ENCODE data around the gene MST1.

MST1 gene

DNA sequence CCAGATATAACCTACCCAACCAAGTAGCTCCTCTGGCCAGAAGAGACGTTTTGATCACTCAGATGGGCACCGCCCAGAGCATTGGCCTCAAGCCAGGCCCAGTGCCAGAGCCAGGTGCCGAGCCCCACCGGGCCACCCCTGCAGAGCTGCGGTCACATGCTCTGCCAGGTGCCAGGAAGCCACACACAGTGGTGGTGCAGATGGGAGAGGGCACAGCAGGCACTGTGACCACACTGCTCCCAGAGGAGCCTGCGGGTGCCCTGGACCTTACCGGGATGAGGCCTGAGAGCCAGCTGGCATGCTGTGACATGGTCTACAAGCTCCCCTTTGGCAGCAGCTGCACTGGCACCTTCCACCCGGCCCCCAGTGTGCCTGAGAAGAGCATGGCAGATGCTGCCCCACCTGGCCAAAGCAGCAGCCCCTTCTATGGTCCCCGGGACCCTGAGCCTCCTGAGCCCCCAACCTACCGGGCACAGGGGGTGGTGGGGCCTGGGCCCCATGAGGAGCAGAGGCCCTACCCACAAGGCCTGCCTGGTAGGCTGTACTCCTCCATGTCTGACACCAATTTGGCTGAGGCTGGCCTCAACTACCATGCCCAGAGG lies 34.2 kb downstream of the MST1 start:
- no peak for DNase-seq

DNA sequence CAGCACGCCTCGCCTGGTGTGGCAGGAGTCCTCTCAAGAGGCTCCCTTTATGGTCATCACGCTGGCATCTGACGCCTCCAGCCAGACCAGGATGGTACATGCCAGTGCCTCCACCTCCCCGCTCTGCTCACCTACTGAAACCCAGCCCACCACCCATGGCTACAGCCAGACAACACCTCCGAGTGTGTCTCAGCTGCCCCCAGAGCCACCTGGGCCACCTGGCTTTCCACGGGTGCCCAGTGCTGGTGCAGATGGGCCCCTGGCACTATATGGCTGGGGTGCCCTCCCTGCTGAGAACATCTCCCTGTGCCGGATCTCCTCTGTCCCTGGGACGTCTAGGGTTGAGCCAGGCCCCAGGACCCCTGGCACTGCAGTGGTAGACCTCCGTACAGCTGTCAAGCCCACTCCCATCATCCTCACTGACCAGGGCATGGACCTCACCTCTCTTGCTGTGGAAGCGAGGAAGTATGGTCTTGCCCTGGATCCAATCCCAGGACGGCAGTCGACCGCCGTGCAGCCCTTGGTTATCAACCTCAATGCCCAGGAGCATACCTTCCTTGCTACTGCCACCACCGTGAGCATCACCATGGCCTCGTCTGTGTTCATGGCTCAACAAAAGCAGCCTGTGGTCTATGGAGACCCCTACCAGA lies 35.0 kb downstream of the MST1 start:
- no peak for DNase-seq

DNA sequence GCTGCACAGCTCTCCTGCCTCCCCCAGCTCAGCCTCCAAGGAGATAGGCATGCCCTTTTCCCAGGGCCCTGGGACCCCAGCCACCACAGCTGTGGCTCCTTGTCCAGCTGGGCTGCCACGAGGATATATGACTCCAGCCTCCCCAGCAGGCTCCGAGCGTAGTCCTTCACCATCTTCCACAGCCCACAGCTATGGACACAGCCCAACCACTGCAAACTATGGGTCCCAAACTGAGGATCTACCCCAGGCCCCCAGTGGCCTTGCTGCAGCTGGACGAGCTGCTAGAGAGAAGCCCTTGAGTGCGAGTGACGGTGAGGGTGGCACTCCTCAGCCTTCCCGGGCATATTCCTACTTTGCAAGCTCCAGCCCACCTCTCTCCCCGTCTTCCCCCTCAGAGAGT lies 35.7 kb downstream of the MST1 start:
- DNase-seq = no peak

DNA sequence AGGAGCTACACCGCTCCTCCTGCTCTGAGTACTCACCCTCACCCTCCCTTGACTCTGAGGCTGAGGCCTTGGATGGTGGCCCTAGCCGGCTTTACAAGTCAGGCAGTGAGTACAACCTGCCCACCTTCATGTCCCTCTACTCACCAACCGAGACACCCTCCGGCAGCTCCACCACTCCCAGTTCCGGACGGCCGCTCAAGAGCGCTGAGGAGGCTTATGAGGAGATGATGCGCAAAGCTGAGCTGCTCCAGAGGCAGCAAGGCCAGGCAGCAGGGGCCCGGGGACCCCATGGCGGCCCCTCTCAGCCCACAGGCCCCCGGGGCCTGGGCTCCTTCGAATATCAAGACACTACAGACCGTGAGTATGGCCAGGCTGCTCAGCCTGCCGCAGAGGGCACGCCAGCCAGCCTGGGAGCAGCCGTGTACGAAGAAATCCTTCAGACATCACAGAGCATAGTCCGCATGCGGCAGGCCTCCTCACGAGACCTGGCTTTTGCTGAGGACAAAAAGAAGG lies 36.3 kb downstream of the MST1 start:
- no peak for DNase-seq

DNA sequence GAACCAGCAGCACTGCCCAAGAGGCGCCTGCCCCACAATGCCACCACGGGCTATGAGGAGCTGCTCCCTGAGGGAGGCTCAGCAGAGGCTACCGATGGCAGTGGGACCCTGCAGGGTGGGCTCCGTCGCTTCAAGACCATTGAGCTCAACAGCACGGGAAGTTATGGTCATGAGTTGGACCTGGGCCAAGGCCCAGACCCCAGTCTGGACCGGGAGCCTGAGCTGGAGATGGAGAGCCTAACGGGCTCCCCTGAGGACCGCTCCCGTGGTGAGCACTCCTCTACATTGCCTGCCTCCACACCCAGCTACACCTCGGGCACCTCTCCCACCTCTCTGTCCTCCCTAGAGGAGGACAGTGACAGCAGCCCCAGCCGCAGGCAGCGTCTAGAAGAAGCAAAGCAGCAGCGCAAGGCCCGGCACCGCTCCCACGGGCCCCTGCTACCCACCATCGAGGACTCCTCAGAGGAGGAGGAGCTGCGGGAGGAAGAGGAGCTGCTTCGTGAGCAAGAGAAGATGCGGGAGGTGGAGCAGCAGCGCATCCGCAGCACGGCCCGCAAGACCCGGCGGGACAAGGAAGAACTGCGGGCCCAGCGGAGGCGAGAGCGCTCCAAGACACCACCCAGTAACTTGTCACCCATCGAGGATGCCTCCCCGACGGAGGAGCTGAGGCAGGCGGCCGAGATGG lies 36.9 kb downstream of the MST1 start:
- DNase-seq = no peak

DNA sequence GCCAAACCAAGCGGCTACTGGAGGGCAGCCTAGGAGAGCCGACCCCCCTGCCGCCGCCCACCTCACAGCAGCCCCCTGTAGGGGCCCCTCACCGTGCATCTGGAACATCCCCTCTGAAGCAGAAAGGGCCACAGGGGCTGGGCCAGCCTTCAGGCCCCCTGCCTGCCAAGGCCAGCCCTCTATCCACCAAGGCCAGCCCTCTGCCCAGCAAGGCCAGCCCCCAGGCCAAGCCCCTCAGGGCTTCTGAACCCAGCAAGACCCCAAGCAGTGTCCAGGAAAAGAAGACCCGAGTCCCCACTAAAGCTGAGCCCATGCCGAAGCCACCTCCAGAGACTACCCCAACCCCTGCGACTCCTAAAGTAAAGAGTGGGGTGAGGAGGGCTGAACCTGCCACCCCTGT lies 38.6 kb downstream of the MST1 start:
- no peak for DNase-seq

DNA sequence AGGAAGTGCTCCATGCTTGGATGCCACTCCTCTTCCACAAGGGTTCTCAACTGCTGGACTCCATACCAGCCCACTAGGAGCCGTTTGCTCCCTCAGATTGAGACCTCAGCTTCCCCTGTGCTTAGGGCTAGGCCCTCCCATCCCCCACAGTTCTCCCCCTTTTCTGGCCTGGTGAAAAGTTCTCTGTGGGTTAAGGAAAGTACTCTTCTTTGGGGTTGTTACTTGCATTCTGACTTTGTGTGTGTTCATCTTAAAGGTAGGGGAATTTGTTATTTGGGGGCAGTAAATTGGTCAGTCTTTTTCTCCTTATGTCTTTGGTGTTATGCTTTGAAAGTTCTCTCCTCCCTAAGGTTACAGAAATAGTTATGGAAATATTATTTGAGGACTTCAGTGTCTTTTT lies 39.1 kb downstream of the MST1 start:
- DNase-seq = no peak

DNA sequence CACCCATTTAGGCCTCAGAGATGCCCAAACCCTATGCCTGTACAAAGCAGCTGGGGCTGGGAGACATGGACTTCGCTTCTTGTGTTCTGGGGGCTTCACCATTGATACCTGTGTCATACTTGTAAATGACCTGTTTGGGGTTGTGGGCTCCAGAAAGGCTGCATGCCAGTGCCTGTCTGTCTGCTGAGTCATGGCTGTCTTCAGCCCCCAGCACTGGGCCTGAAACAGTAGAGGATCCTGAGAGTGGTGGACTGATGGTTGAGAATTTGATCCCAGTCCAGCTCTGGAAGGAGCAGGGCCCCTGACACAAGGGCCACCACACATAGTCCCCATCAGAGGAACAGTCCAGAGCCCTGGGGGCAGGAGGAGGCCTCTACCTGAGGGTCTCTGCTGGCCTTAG lies 39.7 kb downstream of the MST1 start:
- DNase-seq = no peak

DNA sequence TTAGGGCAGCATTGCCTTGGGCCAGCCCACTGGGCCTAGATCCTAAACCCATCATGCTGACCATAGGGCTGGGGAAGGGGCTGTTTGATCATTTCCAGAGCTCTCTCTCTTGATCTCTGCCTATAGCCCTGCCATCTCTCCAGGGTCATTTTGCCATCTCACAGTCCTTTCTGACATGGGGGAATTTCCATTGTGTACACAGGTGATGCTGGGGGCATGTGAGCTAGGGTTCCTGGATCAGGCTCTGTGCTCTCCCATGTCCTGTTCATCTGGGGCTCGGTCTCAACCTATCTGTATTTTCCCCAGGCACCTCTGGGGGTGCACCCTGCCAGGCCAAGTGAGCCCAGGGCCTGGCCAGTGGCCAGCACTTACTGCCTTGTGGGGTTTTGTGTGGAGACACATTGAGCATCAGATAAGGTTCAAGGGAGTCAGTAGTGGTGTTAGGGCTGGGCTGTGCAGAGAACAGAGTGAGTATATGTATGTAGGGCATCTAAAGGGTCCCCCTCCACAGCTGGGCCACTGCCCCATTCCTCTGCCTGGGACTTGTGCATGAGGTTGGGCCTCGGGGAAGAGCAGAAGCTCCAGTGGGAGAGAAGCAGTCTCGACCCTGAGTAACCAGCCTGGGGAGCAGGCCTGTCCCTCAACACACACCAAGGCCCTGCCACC lies 40.8 kb downstream of the MST1 start:
- DNase-seq = no peak

DNA sequence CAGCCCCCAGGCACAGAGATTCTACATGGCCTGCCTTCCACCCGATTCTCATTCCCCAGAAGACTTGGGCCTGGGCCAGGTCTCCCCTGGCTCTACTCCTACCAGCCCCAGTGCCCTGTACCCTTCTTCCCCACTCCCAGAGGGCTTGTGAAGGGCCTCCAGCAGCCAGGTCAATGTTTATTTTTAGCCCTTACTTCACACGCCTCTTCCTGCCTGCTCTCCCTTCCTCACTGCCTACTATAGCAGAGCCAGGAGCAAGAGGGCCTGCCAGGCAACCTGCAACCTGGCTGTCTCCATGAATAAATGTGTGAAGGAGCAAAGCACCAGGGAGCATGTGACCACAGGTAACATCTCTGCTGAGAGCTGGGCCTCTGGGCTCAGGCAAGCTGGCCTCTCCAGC lies 41.5 kb downstream of the MST1 start:
- no peak for DNase-seq

DNA sequence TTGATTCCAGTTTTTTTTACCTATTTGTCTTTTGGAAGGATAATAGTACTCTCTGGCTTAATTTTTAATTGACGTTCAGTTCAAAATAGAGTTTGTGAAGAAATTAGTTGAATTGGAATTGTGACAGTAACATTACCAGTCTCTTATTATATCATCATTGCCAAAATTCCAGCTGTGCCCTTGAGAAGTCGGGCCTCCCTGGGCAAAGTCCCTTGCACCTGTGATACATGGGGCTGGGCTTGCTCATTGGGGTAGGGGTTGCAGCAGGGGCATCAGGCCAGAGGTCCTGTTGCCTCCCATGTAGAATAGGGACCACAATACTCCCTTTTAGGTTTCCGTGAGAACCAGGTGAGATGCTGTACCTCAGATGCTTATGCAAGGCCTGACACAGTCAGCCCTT lies 43.0 kb downstream of the MST1 start:
- no peak for DNase-seq

DNA sequence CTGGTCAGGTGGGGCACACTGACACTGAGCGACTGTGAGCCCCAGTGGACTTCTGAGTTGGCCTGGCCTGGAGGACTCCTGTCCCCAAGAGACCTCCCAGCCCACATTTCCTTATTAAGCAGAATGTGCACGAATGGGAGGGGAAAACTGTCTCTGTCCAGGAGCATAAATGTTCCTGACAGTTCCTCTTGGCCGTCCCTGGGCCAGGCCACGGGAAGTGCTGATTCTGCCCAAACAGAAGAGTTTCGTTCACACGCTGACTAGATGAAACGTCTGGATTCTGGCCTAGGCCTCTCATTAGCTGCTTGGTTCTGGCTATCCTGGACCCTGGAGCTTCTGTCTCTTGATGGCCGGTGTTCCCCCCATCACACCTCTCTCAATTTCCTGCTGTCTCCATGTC lies 44.6 kb downstream of the MST1 start:
- no peak for DNase-seq

DNA sequence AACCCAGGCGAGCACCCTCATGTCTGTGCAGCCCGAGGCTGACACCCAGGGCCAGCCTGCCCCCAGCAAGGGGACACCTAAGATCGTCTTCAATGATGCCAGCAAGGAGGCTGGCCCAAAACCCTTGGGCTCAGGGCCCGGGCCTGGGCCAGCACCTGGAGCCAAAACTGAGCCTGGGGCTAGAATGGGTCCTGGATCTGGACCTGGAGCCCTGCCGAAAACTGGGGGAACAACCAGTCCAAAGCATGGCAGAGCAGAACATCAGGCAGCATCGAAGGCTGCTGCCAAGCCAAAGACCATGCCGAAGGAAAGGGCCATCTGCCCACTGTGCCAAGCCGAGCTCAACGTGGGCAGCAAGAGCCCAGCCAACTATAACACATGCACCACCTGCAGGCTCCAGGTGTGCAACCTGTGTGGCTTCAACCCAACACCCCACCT lies 46.5 kb downstream of the MST1 start:
- no peak for DNase-seq

DNA sequence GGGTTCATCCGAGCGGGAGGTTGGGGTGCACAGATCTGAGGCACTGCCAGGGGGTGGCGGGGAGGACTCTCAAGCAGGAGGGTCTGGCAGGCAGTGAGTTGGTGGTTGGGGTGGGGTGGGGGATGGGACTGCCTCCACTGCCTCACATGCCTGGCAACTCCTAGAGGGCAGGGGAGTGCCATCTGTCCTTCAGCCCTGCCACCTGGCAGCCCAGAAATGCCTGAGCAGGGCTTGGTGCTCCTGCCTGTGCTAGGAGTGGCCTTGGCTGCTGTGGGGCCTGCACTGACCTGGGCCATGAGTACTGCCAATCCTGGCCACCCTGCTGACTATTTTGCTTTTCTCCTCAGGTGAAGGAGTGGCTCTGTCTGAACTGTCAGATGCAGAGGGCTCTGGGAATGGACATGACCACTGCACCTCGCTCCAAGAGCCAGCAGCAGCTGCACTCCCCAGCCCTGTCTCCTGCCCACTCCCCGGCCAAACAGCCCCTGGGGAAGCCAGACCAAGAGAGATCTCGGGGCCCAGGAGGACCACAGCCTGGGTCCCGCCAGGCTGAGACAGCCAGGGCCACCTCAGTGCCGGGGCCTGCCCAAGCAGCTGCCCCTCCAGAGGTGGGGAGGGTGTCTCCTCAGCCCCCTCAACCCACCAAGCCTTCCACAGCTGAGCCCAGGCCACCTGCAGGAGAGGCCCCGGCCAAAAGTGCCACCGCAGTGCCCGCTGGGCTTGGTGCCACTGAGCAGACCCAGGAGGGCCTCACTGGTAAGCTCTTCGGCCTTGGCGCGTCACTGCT lies 47.2 kb downstream of the MST1 start:
- DNase-seq = no peak

DNA sequence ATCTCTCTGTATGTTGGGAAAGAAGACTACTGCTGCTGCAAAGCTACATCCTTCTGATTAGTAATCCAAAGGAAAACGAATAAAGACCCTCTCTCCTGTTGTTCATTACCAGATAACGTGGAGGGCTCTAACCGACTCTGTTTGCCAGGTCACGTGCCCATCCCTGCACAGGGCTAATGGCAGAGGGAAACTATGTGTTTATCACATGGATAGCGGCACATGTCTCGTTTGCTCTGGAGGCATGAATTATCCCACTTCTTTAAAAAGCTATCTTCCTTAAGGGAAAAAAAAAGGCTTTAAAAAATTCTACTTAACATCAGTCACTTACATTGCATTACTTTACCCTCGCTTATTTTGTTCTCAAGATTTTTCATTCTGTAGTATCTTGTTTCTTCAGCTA lies 48.0 kb downstream of the MST1 start:
- DNase-seq = no peak

DNA sequence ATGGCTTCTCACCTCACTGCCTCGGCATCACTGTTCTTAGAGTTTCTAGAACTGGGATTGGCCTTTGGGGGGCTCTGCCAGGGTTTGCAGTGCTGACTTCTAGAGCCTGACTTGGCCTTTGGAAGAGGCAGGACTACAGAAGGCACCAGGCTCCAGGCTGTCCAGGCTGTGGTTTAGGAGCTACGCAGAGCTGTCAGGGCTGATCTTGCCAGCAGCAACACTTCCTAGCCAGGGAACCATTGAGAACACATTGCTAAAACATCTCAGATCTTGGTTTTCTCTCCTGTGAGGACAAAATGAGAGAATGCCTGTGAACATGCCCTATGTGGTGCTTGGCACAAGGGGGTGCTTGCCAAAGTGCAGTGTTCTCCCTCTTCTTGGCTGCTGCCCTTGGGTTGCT lies 49.7 kb downstream of the MST1 start:
- no peak for DNase-seq

DNA sequence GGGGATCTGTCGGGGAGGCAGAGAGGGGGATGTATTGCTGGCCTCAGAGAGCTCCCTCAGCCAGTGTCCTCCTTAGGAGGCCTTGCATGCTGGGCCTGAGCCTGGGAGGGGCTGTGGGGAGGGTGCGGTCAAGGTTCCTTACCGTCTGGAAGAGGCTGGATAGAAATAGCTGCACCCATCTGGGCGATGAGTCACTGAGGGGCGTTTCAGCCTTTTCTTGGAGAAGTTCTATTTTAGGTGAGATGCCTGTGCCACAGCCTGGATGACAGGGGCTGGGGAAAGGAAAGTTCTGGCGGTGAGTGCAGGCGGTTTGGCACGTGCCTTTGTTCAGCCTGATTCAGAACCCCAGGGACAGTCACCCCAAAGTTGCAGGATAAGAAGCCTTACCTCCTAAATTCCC lies 50.8 kb downstream of the MST1 start:
- no peak for DNase-seq

DNA sequence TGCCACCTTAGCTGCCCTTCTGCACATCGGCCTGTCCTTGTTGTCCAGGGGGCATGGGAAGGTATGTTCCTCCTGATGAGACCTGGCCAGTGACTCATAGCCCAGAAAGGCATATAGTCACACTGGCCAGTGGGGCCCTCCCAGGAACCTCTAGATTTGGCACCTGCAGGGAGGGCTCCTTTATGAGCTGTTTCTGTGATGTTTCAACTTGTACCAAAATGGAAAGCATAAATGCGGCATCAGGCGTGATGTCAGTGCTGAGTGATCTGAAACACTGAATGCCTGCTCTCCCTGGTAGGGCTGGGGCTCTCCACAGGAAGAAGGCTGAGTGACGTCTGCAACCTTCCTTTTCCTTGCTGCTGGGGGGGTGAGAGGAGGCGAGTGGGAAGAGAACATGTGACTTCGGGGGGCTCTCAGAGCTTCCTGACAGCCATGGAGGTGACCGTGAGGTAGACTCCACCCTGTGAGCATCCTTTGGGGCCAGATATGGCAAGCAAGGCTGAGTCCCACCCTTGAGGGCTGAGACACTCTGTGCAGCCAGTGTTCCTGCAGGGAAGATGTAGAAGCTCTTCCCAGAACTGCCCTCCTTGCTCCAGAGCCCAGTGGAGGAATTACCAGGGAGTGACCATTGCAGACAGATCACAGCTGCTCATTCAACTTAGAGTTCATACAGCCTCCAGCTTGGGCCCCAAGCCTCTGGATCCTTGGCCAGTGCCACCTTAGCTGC lies 52.2 kb downstream of the MST1 start:
- DNase-seq = no peak

DNA sequence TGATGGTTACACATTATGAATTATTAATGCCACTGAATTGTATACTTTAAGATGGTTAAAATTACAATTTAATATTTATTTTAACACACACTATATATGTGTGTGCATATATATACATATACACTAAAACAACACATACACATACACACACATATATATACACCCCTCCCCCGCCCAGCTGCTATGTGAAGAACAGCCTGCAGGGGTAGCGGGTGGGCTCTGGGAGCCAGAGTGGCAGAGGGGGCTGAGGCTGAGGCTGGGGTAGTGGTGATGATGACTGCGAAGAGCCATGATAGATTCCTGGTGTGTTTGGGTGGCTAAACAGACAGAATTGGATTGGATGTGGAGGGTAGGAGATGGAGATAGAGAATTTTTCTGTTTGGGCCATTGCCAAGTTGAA lies 54.5 kb downstream of the MST1 start:
- no peak for DNase-seq
